Upper lobe of left lung (tissue), 4 donors: ENCODE data around the gene LARGE1.

Experiments used
- POLR2A ChIP-seq, 4 donors: fragments of 450-650 bp; IDR thresholded peaks; one replicate each; pipeline ENCODE4 v1.5.1; 2016 to 2017; ENCODE audit warnings: antibody characterized with exemption in 4 of 4, mild to moderate bottlenecking in 2 of 4
- TF ChIP-seq, protein P1 (sequence below), 6 experiments: fragments of 450-650 bp in 4 of 6; fragments of 200-600 bp in 2 of 6; sonication (generic) in 2 of 6; IDR thresholded peaks; one replicate each; pipeline ENCODE4 v1.5.1; 2016 to 2019; ENCODE audit warnings: antibody characterized with exemption in 6 of 6

DNA sequence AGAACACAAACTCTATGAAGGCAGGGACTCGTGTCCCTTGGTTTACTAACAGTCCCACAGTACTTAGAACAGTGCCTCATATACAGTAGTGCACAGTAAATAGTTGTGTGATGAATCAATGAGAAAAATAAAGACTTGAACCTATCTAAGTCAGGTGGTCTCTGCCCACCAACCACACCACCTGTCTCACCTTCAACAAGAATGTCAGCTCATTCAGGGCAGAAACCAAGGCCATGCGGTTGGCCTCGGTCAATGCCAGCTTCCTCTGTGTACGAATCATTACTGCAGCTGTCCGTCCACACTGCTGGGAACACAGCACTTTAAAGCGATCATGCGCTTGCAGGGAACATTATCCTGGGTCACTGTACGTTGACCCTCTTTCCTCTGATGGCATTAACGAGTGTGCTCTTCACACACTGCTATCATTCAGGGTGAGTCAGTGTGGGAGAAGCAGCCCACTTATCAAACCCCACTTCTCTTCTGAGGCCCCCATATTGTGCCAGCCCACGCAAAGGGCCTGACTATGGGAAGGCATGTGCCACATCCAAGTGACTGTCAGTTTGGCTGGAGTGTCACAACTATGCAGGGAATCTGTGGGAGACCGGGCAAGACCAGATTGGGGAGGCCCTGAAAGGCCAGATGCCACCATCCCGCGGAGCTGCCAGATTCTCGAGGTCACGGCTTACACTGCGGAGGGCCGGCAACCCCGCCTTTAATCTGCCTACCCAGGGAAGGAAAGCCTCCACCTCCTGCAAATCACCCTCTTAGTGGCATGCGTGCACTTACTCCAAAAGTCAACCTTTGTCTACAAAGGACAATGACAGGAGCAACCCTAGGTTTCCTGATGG, 36.1 kb downstream of the LARGE1 start:
- TF ChIP-seq, protein P1, sequence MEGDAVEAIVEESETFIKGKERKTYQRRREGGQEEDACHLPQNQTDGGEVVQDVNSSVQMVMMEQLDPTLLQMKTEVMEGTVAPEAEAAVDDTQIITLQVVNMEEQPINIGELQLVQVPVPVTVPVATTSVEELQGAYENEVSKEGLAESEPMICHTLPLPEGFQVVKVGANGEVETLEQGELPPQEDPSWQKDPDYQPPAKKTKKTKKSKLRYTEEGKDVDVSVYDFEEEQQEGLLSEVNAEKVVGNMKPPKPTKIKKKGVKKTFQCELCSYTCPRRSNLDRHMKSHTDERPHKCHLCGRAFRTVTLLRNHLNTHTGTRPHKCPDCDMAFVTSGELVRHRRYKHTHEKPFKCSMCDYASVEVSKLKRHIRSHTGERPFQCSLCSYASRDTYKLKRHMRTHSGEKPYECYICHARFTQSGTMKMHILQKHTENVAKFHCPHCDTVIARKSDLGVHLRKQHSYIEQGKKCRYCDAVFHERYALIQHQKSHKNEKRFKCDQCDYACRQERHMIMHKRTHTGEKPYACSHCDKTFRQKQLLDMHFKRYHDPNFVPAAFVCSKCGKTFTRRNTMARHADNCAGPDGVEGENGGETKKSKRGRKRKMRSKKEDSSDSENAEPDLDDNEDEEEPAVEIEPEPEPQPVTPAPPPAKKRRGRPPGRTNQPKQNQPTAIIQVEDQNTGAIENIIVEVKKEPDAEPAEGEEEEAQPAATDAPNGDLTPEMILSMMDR (IDR thresholded peaks at IDR 0.05): no peak
- TF ChIP-seq POLR2A (IDR thresholded peaks at IDR 0.05): no peak
